BLaER1 treated with 17β-estradiol and CSF1 and Interleukin-3, amounts not matched to agents 10 nM and 100 nM (cell line): Measurements from ENCODE around the gene ARF1.

Experiments used
- H3K27ac ChIP-seq, 11 experiments: shearing (Covaris generic); formaldehyde crosslinking; 2 replicates each; pipeline ENCODE4 v1.8.1; 2022
- H3K27me3 ChIP-seq, 11 experiments: shearing (Covaris generic); formaldehyde crosslinking; 2 replicates each; pipeline ENCODE4 v1.8.1; 2022
- H3K36me3 ChIP-seq, 11 experiments: shearing (Covaris generic); formaldehyde crosslinking; 2 replicates each; pipeline ENCODE4 v1.8.1; 2022
- H3K4me1 ChIP-seq, 10 experiments: shearing (Covaris generic); formaldehyde crosslinking; 2 replicates each; pipeline ENCODE4 v1.8.1; 2022
- H3K4me2 ChIP-seq, 11 experiments: shearing (Covaris generic); formaldehyde crosslinking; 2 replicates each; pipeline ENCODE4 v1.8.1; 2022
- H3K4me3 ChIP-seq, 10 experiments: shearing (Covaris generic); formaldehyde crosslinking; 2 replicates each; pipeline ENCODE4 v1.8.1; 2022
- H3K9ac ChIP-seq, 11 experiments: shearing (Covaris generic); formaldehyde crosslinking; 2 replicates each; pipeline ENCODE4 v1.8.1; 2022
- H3K9me3 ChIP-seq, 11 experiments: shearing (Covaris generic); formaldehyde crosslinking; replicated peaks in 1 of 11; 2 replicates each; pipeline ENCODE4 v1.8.1; 2022
- H4K20me1 ChIP-seq, 11 experiments: shearing (Covaris generic); formaldehyde crosslinking; 2 replicates each; pipeline ENCODE4 v1.8.1; 2022
- Cebpa-rat ChIP-seq, 11 experiments: shearing (Covaris generic); IDR thresholded peaks; 2 replicates each; pipeline ENCODE4 v1.8.1; 2022

ARF1 gene

DNA sequence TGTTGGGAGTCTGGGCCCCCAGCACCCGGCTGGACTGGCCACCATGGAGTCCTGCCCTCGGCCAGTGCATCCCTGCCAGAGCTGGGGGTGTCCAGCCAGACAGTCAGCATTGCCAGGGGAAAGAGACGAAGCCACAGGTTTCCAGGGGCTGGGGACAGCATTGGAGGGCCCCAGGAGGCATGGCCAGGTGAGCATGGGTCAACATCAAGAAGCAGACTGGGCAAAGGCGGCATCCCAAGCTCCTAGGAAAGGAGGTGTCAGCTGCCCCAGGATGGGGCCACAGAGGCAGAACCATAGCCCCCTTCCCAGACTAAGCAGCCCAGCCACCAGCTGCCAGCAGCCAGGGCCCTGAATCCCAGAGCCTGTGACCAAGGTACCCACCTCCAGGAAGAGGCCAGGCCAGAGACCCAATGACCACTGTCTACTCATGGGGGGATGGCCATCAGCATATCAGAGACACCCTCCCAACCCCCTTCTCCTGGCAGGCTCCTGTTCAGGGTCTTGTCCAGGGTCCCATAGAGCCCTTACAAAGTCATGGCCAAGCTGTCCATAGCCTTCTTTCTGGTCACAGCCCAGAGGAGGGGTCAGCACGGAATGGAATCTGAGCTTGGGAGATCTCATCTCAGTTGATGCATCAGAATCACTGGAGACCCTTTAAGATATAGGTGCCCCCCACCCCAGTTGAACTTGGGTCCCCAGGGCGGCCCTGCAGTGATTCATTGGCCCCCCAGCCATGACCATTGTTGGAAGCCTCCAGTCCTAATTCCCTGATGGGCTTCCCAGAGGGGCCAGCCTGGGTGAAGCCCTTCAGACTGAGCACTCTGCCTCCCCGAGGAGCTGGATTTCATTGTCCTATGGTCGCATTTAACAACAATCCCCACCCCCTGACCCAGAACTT, 43.3 kb upstream of the ARF1 start:
- no peak overlapping the region for H3K4me3 ChIP-seq
- no peak overlapping the region for H3K9ac ChIP-seq
- H3K27ac ChIP-seq: no peak overlapping the region
- H4K20me1 ChIP-seq: no peaks in the 10 kb centered on the region
- peaks cover 0 to 9% (median 2%) of the 10 kb centered on the region in 10 experiments; a peak in 3 of 20 replicates for H3K4me1 ChIP-seq
- no peak overlapping the region for H3K4me2 ChIP-seq
- no peaks in the 10 kb centered on the region for H3K36me3 ChIP-seq
- no peaks in the 10 kb centered on the region for H3K27me3 ChIP-seq
- no peaks in the 10 kb centered on the region for H3K9me3 ChIP-seq
- no peak for TF ChIP-seq Cebpa-rat (IDR thresholded peaks at IDR 0.05)

- no peak for TF ChIP-seq Cebpa-rat (IDR thresholded peaks at IDR 0.05)
- Histone ChIP-seq H3K4me2 (no peak overlapping the region), H3K9ac (no peak overlapping the region), H3K27ac (no peak overlapping the region), H3K4me1 (peaks cover 0 to 9% (median 2%) of the 10 kb centered on the region in 10 experiments; a peak in 3 of 20 replicates), H3K36me3 (no peaks in the 10 kb centered on the region), H4K20me1 (no peaks in the 10 kb centered on the region; a peak in 1 of 22 replicates), H3K9me3 (no peaks in the 10 kb centered on the region), H3K4me3 (no peak overlapping the region), H3K27me3 (no peaks in the 10 kb centered on the region)
Measured at GRCh38 chr1:228039986-228040385, 42.5 kb upstream of the ARF1 start.

- no peak overlapping the region for H3K27ac ChIP-seq
- H3K4me2 ChIP-seq: no peak overlapping the region
- no peaks in the 10 kb centered on the region for H3K27me3 ChIP-seq
- H3K4me1 ChIP-seq: no peaks in the 10 kb centered on the region
- H3K36me3 ChIP-seq: no peaks in the 10 kb centered on the region
- TF ChIP-seq Cebpa-rat (IDR thresholded peaks at IDR 0.05): no peak
- H3K9ac ChIP-seq: no peak overlapping the region
- no peak overlapping the region for H3K4me3 ChIP-seq
- no peaks in the 10 kb centered on the region; a peak in 1 of 22 replicates for H4K20me1 ChIP-seq
- no peaks in the 10 kb centered on the region for H3K9me3 ChIP-seq
Measured at GRCh38 chr1:228041316-228041715, 41.2 kb upstream of the ARF1 start.

GRCh38 chr1:228042508-228042907, 40.0 kb upstream of the ARF1 start:
- Histone ChIP-seq H3K27me3 (no peaks in the 10 kb centered on the region), H3K9ac (no peak overlapping the region), H3K27ac (no peak overlapping the region), H3K36me3 (no peaks in the 10 kb centered on the region), H3K4me1 (peaks cover 0 to 3% (median 0%) of the 10 kb centered on the region in 10 experiments; a peak in 1 of 20 replicates), H3K4me2 (no peak overlapping the region), H3K9me3 (no peaks in the 10 kb centered on the region), H3K4me3 (no peak overlapping the region), H4K20me1 (no peaks in the 10 kb centered on the region; a peak in 1 of 22 replicates)
- TF ChIP-seq Cebpa-rat (IDR thresholded peaks at IDR 0.05): no peak

GRCh38 chr1:228043281-228043848, 39.1 kb upstream of the ARF1 start:
- TF ChIP-seq Cebpa-rat (IDR thresholded peaks at IDR 0.05): no peak
- Histone ChIP-seq H3K27ac (no peak overlapping the region), H4K20me1 (no peaks in the 10 kb centered on the region; a peak in 1 of 22 replicates), H3K36me3 (no peaks in the 10 kb centered on the region), H3K4me1 (peaks cover 0 to 11% (median 3%) of the 10 kb centered on the region in 10 experiments; a peak in 11 of 20 replicates), H3K4me3 (no peak overlapping the region), H3K27me3 (no peaks in the 10 kb centered on the region), H3K9ac (no peak overlapping the region), H3K4me2 (no peak overlapping the region), H3K9me3 (no peaks in the 10 kb centered on the region)

GRCh38 chr1:228044961-228045360, 37.5 kb upstream of the ARF1 start:
- Histone ChIP-seq H3K27me3 (no peaks in the 10 kb centered on the region), H3K36me3 (no peaks in the 10 kb centered on the region), H3K4me2 (no peak overlapping the region), H3K4me3 (no peak overlapping the region), H4K20me1 (no peaks in the 10 kb centered on the region; a peak in 1 of 22 replicates), H3K27ac (no peak overlapping the region), H3K9me3 (no peaks in the 10 kb centered on the region), H3K4me1 (peaks cover 10 to 27% (median 19%) of the 10 kb centered on the region in 10 experiments; a peak in 17 of 20 replicates), H3K9ac (no peak overlapping the region)
- no peak for TF ChIP-seq Cebpa-rat (IDR thresholded peaks at IDR 0.05)

DNA sequence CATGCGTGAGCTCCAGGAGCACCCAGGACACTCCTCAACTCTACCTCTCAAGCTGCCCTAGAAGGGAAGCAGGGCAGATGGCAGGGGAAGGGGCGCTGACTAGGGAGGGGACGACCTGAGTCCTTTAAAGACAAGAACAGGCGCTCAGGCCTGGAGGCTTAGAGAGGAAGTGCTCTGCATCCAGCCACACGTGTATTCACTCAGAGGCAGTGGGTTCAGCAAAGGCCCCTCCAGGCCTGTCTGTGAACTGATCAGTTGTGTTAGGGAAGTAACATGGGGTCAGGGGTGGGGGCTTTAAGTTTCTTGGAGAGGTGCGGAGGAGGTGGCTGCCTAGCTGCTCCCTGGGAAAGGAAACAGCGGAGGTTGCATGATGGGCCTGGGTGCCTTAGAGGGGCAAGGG, 37.1 kb upstream of the ARF1 start:
- TF ChIP-seq Cebpa-rat (IDR thresholded peaks at IDR 0.05): no peak
- H4K20me1 ChIP-seq: no peaks in the 10 kb centered on the region; a peak in 1 of 22 replicates
- no peak overlapping the region for H3K9ac ChIP-seq
- H3K27ac ChIP-seq: no peak overlapping the region
- no peaks in the 10 kb centered on the region for H3K36me3 ChIP-seq
- no peak overlapping the region for H3K4me2 ChIP-seq
- H3K4me1 ChIP-seq: peaks cover 10 to 31% (median 21%) of the 10 kb centered on the region in 10 experiments; a peak in 17 of 20 replicates
- peaks cover 0 to 3% (median 0%) of the 10 kb centered on the region in 11 experiments; a peak in 3 of 22 replicates for H3K9me3 ChIP-seq
- H3K4me3 ChIP-seq: no peak overlapping the region
- H3K27me3 ChIP-seq: no peaks in the 10 kb centered on the region

- no peak overlapping the region for H3K4me2 ChIP-seq
- no peak overlapping the region for H3K4me3 ChIP-seq
- peaks cover 0 to 8% (median 4%) of the 10 kb centered on the region in 11 experiments; a peak in 5 of 22 replicates for H3K9me3 ChIP-seq
- no peak for TF ChIP-seq Cebpa-rat (IDR thresholded peaks at IDR 0.05)
- no peaks in the 10 kb centered on the region for H3K27me3 ChIP-seq
- H3K27ac ChIP-seq: no peak overlapping the region
- no peak overlapping the region for H3K9ac ChIP-seq
- no peaks in the 10 kb centered on the region for H3K36me3 ChIP-seq
- H4K20me1 ChIP-seq: no peaks in the 10 kb centered on the region; a peak in 1 of 22 replicates
- H3K4me1 ChIP-seq: peaks cover 10 to 32% (median 21%) of the 10 kb centered on the region in 10 experiments; a peak in 17 of 20 replicates
Measured at GRCh38 chr1:228045871-228046270, 36.6 kb upstream of the ARF1 start.

- peaks cover 0 to 11% (median 7%) of the 10 kb centered on the region in 11 experiments; a peak in 5 of 22 replicates for H3K9me3 ChIP-seq
- no peak overlapping the region for H3K4me2 ChIP-seq
- H3K4me3 ChIP-seq: no peak overlapping the region
- no peaks in the 10 kb centered on the region; a peak in 1 of 22 replicates for H4K20me1 ChIP-seq
- H3K9ac ChIP-seq: no peak overlapping the region
- no peak overlapping the region for H3K27ac ChIP-seq
- no peaks in the 10 kb centered on the region for H3K36me3 ChIP-seq
- peaks cover 10 to 32% (median 21%) of the 10 kb centered on the region in 10 experiments; a peak in 17 of 20 replicates for H3K4me1 ChIP-seq
- H3K27me3 ChIP-seq: no peaks in the 10 kb centered on the region
- TF ChIP-seq Cebpa-rat (IDR thresholded peaks at IDR 0.05): no peak
Measured at GRCh38 chr1:228046421-228047182, 35.9 kb upstream of the ARF1 start.
